Lung (tissue), 12 donors: Measurements from ENCODE around the gene ZNF865. TPM values are rescaled to one million over a fixed set of nuclear protein-coding genes. Genes with fewer than 3 reads are reported as not detected.
"Not testable (repeated sequence)": the region's sequence is repeated elsewhere in the genome, so short reads cannot be mapped to it uniquely, and the experiment has no call there.

Experiments used
- ATAC-seq: fragments of 200-7000 bp; cut with Tn5 transposase; one replicate; pipeline ENCODE4 v1.9.1; 2020; ENCODE audit warnings: moderate number of reproducible peaks; ENCODE audit not compliant: insufficient read depth, low FRiP score
- DNase-seq, 3 donors: peaks; one replicate each; pipeline ENCODE4 v3.0.0-alpha.2; 2013 to 2017
- H3K27ac ChIP-seq, 2 donors: one replicate each; pipeline ENCODE4 v1.5.1; 2013; ENCODE audit warnings: mild to moderate bottlenecking in 2 of 2, moderate library complexity in 2 of 2, control low read depth in 1 of 2, inconsistent platforms in 1 of 2, low read depth in 1 of 2, low read length in 1 of 2
- H3K27me3 ChIP-seq, 3 donors: one replicate each; pipeline ENCODE4 v1.5.1; 2013; ENCODE audit warnings: low read length in 2 of 3; ENCODE audit not compliant: control insufficient read depth in 3 of 3, insufficient read depth in 3 of 3
- H3K36me3 ChIP-seq, 4 donors: one replicate each; pipeline ENCODE4 v1.5.1; 2013; ENCODE audit warnings: low read length in 4 of 4, mild to moderate bottlenecking in 1 of 4, moderate library complexity in 1 of 4; ENCODE audit not compliant: control insufficient read depth in 4 of 4, insufficient read depth in 4 of 4
- H3K4me1 ChIP-seq, 5 donors: one replicate each; pipeline ENCODE4 v1.5.1; 2013; ENCODE audit warnings: low read length in 5 of 5, mild to moderate bottlenecking in 2 of 5, moderate library complexity in 1 of 5; ENCODE audit not compliant: control insufficient read depth in 5 of 5, insufficient read depth in 5 of 5
- H3K4me3 ChIP-seq: one replicate; pipeline ENCODE4 v1.5.1; 2013; ENCODE audit warnings: mild to moderate bottlenecking, control low read depth, moderate library complexity
- H3K9ac ChIP-seq, 2 donors: one replicate each; pipeline ENCODE4 v1.5.1; 2013; ENCODE audit warnings: low read length in 2 of 2, control low read depth in 1 of 2; ENCODE audit not compliant: insufficient read depth in 1 of 2
- H3K9me3 ChIP-seq, 4 donors: one replicate each; pipeline ENCODE4 v1.5.1; 2013; ENCODE audit warnings: low read length in 3 of 4, mild to moderate bottlenecking in 1 of 4, moderate library complexity in 1 of 4; ENCODE audit not compliant: control insufficient read depth in 4 of 4, insufficient read depth in 3 of 4
- WGBS, 2 donors: extraction: QIAGEN DNeasy Blood & Tissue Kit; methylation state at CpG; one replicate each; pipeline ENCODE4 v1.1.7; 2013; 5-methylcytosine and 5-hydroxymethylcytosine counted together
- polyA plus RNA-seq, 2 donors: library from polyadenylated mRNA; stranded (reverse); fragments of 200-250 nt; gene quantifications; one replicate each; pipeline ENCODE4 v1.2.1, GENCODE V29; 2013
- total RNA-seq, 2 donors: library from RNA; depleted of rRNA in 1 of 2; stranded (reverse); fragments of >200 nt in 1 of 2; gene quantifications; one replicate each; pipeline ENCODE4 v1.2.1, GENCODE V29; 2014 to 2021
- TF ChIP-seq, protein P1 (sequence below): IDR thresholded peaks from 2 replicates; pipeline ENCODE4 v1.5.1; 2012; ENCODE audit warnings: mild to moderate bottlenecking; ENCODE audit errors: control extremely low read depth, extremely low read depth
- donor health status: control.
- donor health status: control.
- donor health status: Bipolar disorder and iron deficiency.
- donor health status: healthy.
- donor health status: DM: yes; HTN: yes; CAD: no.

Gene ZNF865
- total and polyA plus RNA-seq, 4 donors = 5.1 to 19.3 (median 10.0) TPM

- TF ChIP-seq, protein P1, sequence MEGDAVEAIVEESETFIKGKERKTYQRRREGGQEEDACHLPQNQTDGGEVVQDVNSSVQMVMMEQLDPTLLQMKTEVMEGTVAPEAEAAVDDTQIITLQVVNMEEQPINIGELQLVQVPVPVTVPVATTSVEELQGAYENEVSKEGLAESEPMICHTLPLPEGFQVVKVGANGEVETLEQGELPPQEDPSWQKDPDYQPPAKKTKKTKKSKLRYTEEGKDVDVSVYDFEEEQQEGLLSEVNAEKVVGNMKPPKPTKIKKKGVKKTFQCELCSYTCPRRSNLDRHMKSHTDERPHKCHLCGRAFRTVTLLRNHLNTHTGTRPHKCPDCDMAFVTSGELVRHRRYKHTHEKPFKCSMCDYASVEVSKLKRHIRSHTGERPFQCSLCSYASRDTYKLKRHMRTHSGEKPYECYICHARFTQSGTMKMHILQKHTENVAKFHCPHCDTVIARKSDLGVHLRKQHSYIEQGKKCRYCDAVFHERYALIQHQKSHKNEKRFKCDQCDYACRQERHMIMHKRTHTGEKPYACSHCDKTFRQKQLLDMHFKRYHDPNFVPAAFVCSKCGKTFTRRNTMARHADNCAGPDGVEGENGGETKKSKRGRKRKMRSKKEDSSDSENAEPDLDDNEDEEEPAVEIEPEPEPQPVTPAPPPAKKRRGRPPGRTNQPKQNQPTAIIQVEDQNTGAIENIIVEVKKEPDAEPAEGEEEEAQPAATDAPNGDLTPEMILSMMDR = no peak
- Histone ChIP-seq H3K9ac (no peak overlapping the region), H3K27ac (peak overlapping the region in 1 of 2 donors; percentile 70), H3K4me1 (peaks cover 3 to 18% (median 6%) of the 10 kb centered on the region in 5 donors), H3K9me3 (peaks cover 0 to 5% (median 0%) of the 10 kb centered on the region in 4 donors), H3K27me3 (no peaks in the 10 kb centered on the region), H3K4me3 (no peak overlapping the region), H3K36me3 (peaks cover 3 to 20% (median 5%) of the 10 kb centered on the region in 4 donors)
- DNase-seq (peak; percentile 33 to 72 (median 49)), ATAC-seq (no peak)
- WGBS, 2 donors = 27 to 56% methylated on average over 6 of the region's 6 CpGs
Observed at GRCh38 chr19:55581823-55582223, 23.6 kb upstream of the ZNF865 start.

DNA sequence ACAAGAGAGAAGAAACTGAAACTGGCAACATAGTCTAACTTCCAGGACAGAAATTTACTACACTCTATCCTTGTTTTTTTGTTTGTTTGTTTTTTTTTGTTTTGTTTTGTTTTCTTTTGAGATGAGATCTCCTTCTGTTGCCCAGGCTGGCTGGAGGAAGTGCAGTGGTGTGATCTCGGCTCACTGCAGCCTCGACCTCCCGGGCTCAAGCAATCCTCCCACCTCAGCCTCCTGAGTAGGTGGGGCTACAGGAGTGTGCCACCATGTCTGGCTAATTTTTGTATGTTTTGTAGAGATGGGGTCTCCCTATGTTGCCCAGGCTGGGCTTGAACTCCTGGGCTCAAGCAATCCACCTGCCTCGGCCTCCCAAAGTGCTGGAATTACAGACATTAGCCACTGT lies 23.2 kb upstream of the ZNF865 start:
- not testable (repeated sequence) for H3K4me3 ChIP-seq, ATAC-seq, H3K27me3 ChIP-seq, H3K9ac ChIP-seq, DNase-seq, H3K9me3 ChIP-seq
- Histone ChIP-seq H3K27ac (peak overlapping the region in 1 of 2 donors; percentile 55), H3K4me1 (peaks cover 3 to 22% (median 7%) of the 10 kb centered on the region in 5 donors), H3K36me3 (peaks cover 0 to 17% (median 4%) of the 10 kb centered on the region in 4 donors)
- WGBS, 2 donors = 75 to 82% methylated on average over 4 of the region's 4 CpGs

- H3K36me3 ChIP-seq, H3K4me3 ChIP-seq, H3K27ac ChIP-seq, ATAC-seq, H3K27me3 ChIP-seq, H3K9ac ChIP-seq, H3K9me3 ChIP-seq, DNase-seq: not testable (repeated sequence)
- WGBS, 2 donors = 58 to 73% methylated on average over 8 of the region's 8 CpGs
- peaks cover 3 to 25% (median 7%) of the 10 kb centered on the region in 5 donors for H3K4me1 ChIP-seq
Observed at GRCh38 chr19:55583897-55584296, 21.6 kb upstream of the ZNF865 start.

- Histone ChIP-seq H3K9ac (no peak overlapping the region), H3K27ac (no peak overlapping the region), H3K27me3 (no peaks in the 10 kb centered on the region), H3K9me3 (no peaks in the 10 kb centered on the region), H3K36me3 (no peaks in the 10 kb centered on the region), H3K4me1 (peaks cover 3 to 21% (median 5%) of the 10 kb centered on the region in 5 donors), H3K4me3 (no peak overlapping the region)
- ATAC-seq = no peak
- TF ChIP-seq, protein P1 = no peak
- 95% methylated on average over 11 of the region's 11 CpGs for WGBS, 2 donors
- no peak for DNase-seq
Observed at GRCh38 chr19:55584871-55585270, 20.6 kb upstream of the ZNF865 start.
